ENCODE data around the gene APRT. TPM values are rescaled to one million over a fixed set of nuclear protein-coding genes. Genes with fewer than 3 reads are reported as not detected.
A peak's percentile ranks its signal among the peaks of the same experiment; 100 is the strongest.
"Not testable (repeated sequence)": the region's sequence is repeated elsewhere in the genome, so short reads cannot be mapped to it uniquely, and the experiment has no call there.

The APRT gene
- total RNA-seq, 1 donor, result 73.8 TPM

GRCh38 chr16:88789594-88789993 is 22.1 kb downstream of the APRT start:
- no peak overlapping the region for H3K4me3 ChIP-seq (ENCODE audit: low read depth, low read length)
- no peak for TF ChIP-seq CTCF (IDR thresholded peaks at IDR 0.05; ENCODE audit: insufficient read depth, low read length)
- DNase-seq (ENCODE audit: low read depth), result no peak

DNA sequence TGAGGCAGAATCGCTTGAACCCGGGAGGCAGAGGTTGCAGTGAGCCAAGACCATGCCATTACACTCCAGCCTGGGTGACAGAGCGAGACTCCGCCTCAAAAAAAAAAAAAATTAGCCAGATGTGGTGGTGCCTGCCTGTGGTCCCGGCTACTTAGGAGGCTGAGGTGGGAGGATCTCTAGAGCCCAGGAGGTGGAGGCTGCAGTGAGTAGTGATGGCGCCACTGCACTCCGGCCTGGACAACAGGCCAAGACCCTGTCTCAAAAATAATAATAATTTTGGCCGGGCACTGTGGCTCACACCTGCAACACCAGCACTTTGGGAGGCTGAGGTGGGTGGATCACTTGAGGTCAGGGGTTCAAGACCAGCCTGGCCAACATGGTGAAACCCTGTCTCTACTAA is 23.0 kb downstream of the APRT start:
- not testable (repeated sequence) for H3K4me3 ChIP-seq (ENCODE audit: low read depth, low read length); DNase-seq (ENCODE audit: low read depth)

- no peak for TF ChIP-seq CTCF (IDR thresholded peaks at IDR 0.05; ENCODE audit: insufficient read depth, low read length)
- DNase-seq (ENCODE audit: low read depth), result no peak
- no peak overlapping the region for H3K4me3 ChIP-seq (ENCODE audit: low read depth, low read length)
Observed at GRCh38 chr16:88787579-88788314, 24.0 kb downstream of the APRT start.

DNA sequence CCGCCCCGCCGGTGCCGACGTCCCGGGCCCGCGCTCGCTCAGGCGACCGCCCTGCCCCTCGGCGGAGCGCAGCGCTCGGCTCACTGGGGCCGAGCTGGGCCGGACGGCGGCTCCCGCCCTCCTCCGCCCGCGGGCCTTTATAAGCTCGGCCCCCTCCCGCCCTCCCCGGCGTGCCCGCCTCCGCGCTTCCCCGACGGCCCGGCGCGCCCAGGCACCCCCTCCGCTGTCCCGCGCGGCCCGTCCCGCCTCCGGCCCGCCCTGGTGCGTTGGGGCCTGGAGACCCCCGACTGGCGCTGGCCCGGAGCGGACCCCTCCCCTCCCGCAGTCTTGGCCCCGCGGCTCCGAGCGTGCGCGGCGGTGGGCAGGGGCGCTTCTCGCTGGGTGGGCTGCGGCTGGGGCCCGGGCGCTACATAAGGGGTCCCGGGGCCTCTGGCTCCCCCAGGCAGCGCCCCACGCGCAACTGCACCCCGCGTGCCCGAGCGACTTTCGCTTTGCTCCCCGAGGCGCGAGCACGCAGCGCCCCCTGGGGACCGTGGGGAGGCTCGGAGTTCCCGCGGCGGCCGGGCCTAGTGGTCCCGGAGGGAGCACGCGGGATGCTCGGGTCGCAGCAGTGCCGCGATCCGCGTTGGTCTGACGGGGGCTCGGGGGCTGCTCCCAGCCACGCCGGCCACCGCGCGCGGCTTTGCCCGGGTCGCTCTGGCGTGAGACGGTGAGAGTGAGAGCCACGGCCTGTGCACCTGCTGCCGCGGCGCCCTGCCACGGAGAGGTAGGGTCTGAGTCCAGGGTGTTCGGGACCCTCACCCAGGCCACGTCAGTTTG is 26.4 kb downstream of the APRT start, which contains the start of gene PIEZO1:
Gene PIEZO1 (minus strand): TSS at position 115 of the 819 bp plus-strand sequence. CDS start 256 bp downstream, outside the sequence.
- TF ChIP-seq CTCF (IDR thresholded peaks at IDR 0.05; ENCODE audit: insufficient read depth, low read length), result peak; percentile 77
- peak within 1 kb of the TSS; percentile 77 for H3K4me3 ChIP-seq (ENCODE audit: low read depth, low read length)
- peak; percentile 62 for DNase-seq (ENCODE audit: low read depth)

- TF ChIP-seq CTCF (IDR thresholded peaks at IDR 0.05; ENCODE audit: insufficient read depth, low read length), result no peak
- peak overlapping the region; percentile 77 for H3K4me3 ChIP-seq (ENCODE audit: low read depth, low read length)
- DNase-seq (ENCODE audit: low read depth), result no peak
Observed at GRCh38 chr16:88784856-88785105, 26.9 kb downstream of the APRT start.

- DNase-seq (ENCODE audit: low read depth), result peak; percentile 85
- peak overlapping the region; percentile 77 for H3K4me3 ChIP-seq (ENCODE audit: low read depth, low read length)
- peak; percentile 79 for TF ChIP-seq CTCF (IDR thresholded peaks at IDR 0.05; ENCODE audit: insufficient read depth, low read length)
Observed at GRCh38 chr16:88784074-88784855, 27.5 kb downstream of the APRT start.

Measured in fibroblast of the aortic adventitia (primary cell).